Measurements from ENCODE around the gene TPO.
"Not testable (repeated sequence)": the region's sequence is repeated elsewhere in the genome, so short reads cannot be mapped to it uniquely, and the experiment has no call there.

TPO gene

GRCh38 chr2:1498176-1498575, 84.9 kb downstream of the TPO start:
- no peak for FAIRE-seq
- DNase-seq (ENCODE audit: insufficient read length, low spot score), result no peak

GRCh38 chr2:1499033-1499795, 86.0 kb downstream of the TPO start:
- no peak for FAIRE-seq
- DNase-seq (ENCODE audit: insufficient read length, low spot score), result no peak

- FAIRE-seq (no peak), DNase-seq (ENCODE audit: insufficient read length, low spot score) (no peak)
These were observed 88.0 kb downstream of the TPO start for GRCh38 chr2:1501038-1501851.

- no peak for FAIRE-seq
- DNase-seq (ENCODE audit: insufficient read length, low spot score), result no peak
These were observed 88.7 kb downstream of the TPO start for GRCh38 chr2:1501991-1502390.

GRCh38 chr2:1502891-1503304, 89.6 kb downstream of the TPO start:
- FAIRE-seq (no peak), DNase-seq (ENCODE audit: insufficient read length, low spot score) (no peak)

GRCh38 chr2:1503471-1504310, 90.4 kb downstream of the TPO start:
- FAIRE-seq, result no peak
- DNase-seq (ENCODE audit: insufficient read length, low spot score), result no peak

GRCh38 chr2:1504311-1504750, 91.1 kb downstream of the TPO start:
- no peak for DNase-seq (ENCODE audit: insufficient read length, low spot score)
- no peak for FAIRE-seq

GRCh38 chr2:1505031-1505441, 91.8 kb downstream of the TPO start:
- no peak for DNase-seq (ENCODE audit: insufficient read length, low spot score)

GRCh38 chr2:1509271-1510065, 96.2 kb downstream of the TPO start:
- no peak for DNase-seq (ENCODE audit: insufficient read length, low spot score)
- no peak for FAIRE-seq

More at GRCh38 chr2:1505031-1505441, 91.8 kb downstream of the TPO start:
- no peak for FAIRE-seq

GRCh38 chr2:1510176-1510575, 96.9 kb downstream of the TPO start:
- FAIRE-seq, result no peak
- no peak for DNase-seq (ENCODE audit: insufficient read length, low spot score)

- FAIRE-seq (no peak), DNase-seq (ENCODE audit: insufficient read length, low spot score) (no peak)
These were observed 98.2 kb downstream of the TPO start for GRCh38 chr2:1511455-1511854.

- no peak for FAIRE-seq
- no peak for DNase-seq (ENCODE audit: insufficient read length, low spot score)
These were observed 99.3 kb downstream of the TPO start for GRCh38 chr2:1512321-1513289.

- DNase-seq (ENCODE audit: insufficient read length, low spot score), result no peak
- FAIRE-seq, result no peak
These were observed 101.3 kb downstream of the TPO start for GRCh38 chr2:1514391-1515072.

GRCh38 chr2:1515073-1515430, 101.8 kb downstream of the TPO start:
- DNase-seq (ENCODE audit: insufficient read length, low spot score), result no peak
- FAIRE-seq, result no peak

GRCh38 chr2:1515986-1516797, 102.9 kb downstream of the TPO start:
- no peak for FAIRE-seq
- no peak for DNase-seq (ENCODE audit: insufficient read length, low spot score)

- DNase-seq (ENCODE audit: insufficient read length, low spot score) (no peak), FAIRE-seq (no peak)
These were observed 103.5 kb downstream of the TPO start for GRCh38 chr2:1516798-1517060.

- not testable (repeated sequence) for DNase-seq (ENCODE audit: insufficient read length, low spot score); FAIRE-seq
These were observed 104.0 kb downstream of the TPO start for GRCh38 chr2:1517291-1517690.

- no peak for DNase-seq (ENCODE audit: insufficient read length, low spot score)
- no peak for FAIRE-seq
These were observed 104.5 kb downstream of the TPO start for GRCh38 chr2:1517786-1518185.
